Fibroblast of the aortic adventitia (primary cell): Measurements from ENCODE around the gene PCSK5. TPM values are rescaled to one million over a fixed set of nuclear protein-coding genes. Genes with fewer than 3 reads are reported as not detected.
"Not testable (repeated sequence)": the region's sequence is repeated elsewhere in the genome, so short reads cannot be mapped to it uniquely, and the experiment has no call there.

Experiments used
- DNase-seq: peaks from one replicate; pipeline ENCODE4 v3.0.0-alpha.2; 2010; ENCODE audit warnings: low read depth
- H3K4me3 ChIP-seq: 2 replicates; pipeline ENCODE4 v1.5.1; 2011; ENCODE audit warnings: low read depth, mild to moderate bottlenecking, control low read depth, low read length, moderate library complexity
- total RNA-seq: library from RNA; depleted of rRNA; stranded (reverse); fragments of >200 nt; gene quantifications from 2 replicates; pipeline ENCODE4 v1.2.3, GENCODE V29; 2012; ENCODE audit warnings: low replicate concordance
- TF ChIP-seq, protein P1 (sequence below): IDR thresholded peaks from 2 replicates; pipeline ENCODE4 v1.5.1; 2011; ENCODE audit warnings: mild to moderate bottlenecking, low read length, control low read depth, inconsistent platforms; ENCODE audit not compliant: insufficient read depth

PCSK5 gene
- total RNA-seq, 1 donor: 3.6 TPM

DNA sequence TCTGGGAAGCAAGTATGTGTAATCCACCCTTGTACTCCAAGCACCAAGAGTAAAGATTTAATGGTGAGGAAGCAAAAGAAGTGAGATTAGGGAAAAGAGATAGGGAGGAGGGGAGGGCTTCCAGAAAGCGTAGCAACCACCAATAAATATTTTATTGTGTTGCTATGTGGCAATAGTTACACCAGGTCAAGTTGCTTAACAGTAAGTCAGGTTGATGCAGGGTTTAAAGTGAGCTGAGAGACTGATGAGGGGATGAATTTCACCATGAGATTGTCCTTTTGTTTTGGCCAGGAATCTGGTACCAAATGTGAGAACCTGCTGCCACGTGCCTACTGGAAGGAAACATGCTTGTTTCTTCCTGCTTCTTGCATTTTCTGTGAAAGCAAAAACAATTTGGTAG, 62.7 kb downstream of the PCSK5 start:
- TF ChIP-seq, protein P1, sequence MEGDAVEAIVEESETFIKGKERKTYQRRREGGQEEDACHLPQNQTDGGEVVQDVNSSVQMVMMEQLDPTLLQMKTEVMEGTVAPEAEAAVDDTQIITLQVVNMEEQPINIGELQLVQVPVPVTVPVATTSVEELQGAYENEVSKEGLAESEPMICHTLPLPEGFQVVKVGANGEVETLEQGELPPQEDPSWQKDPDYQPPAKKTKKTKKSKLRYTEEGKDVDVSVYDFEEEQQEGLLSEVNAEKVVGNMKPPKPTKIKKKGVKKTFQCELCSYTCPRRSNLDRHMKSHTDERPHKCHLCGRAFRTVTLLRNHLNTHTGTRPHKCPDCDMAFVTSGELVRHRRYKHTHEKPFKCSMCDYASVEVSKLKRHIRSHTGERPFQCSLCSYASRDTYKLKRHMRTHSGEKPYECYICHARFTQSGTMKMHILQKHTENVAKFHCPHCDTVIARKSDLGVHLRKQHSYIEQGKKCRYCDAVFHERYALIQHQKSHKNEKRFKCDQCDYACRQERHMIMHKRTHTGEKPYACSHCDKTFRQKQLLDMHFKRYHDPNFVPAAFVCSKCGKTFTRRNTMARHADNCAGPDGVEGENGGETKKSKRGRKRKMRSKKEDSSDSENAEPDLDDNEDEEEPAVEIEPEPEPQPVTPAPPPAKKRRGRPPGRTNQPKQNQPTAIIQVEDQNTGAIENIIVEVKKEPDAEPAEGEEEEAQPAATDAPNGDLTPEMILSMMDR: no peak
- DNase-seq: peak; percentile 27
- H3K4me3 ChIP-seq: no peak overlapping the region

DNA sequence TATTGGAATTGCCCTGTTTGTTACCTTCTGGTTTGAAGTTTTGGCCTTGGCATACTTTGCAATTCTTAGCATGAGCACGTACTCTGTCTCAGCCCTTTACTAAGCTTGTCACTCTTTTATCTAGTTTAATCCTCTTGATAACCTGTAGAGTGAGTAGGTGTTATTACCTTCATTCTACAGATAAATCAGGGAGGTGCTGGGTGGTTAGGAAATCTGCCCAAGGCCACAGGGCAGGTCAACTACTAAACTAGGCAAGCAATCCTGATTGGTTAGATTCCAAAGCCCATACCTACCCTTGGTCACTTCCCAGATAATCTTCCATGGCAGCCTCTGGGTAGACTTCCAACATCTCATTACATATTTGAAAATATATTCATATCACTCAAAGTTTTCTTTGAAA, 65.7 kb downstream of the PCSK5 start:
- TF ChIP-seq, protein P1: no peak
- no peak for DNase-seq
- no peak overlapping the region for H3K4me3 ChIP-seq

DNA sequence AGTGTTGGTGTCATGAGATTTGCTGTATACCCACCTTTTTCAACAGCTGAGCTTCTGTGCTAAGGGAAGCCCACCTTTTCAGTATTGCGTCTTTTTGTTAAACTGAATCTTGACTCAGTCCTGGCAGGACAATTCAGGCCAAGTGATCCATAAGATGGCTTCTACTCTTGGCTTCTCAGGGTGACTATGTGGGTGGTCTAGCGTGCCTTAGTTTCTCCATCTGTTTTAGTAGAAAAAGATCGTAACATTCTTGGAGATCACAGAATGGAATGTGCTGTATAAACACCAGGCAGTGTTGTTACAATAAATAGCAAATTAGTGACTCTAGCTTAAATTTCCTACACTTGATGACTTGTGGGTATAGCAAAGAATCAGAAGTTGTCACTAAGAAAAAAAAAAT, 66.6 kb downstream of the PCSK5 start:
- H3K4me3 ChIP-seq: no peak overlapping the region
- DNase-seq: no peak
- TF ChIP-seq, protein P1: no peak

DNA sequence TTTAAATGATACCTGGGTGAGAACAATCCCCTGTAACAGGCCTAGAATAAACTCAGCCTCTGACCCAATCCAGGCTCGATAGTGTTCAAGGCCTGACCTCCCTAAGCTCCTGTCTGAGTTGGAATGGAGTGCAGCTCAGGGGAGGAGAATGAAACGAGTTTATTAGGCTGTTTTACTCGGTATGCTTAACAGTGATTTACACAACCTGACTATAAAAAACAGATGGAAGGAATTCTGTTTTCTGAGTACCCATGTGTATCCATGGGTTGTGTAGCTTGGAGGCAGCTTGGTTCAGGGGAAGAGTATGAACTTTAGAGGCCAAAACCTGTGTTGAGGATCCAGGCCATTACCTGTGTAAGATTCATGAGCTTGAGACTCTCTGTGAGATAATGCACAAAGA, 67.8 kb downstream of the PCSK5 start:
- DNase-seq: no peak
- H3K4me3 ChIP-seq: no peak overlapping the region
- TF ChIP-seq, protein P1: no peak

DNA sequence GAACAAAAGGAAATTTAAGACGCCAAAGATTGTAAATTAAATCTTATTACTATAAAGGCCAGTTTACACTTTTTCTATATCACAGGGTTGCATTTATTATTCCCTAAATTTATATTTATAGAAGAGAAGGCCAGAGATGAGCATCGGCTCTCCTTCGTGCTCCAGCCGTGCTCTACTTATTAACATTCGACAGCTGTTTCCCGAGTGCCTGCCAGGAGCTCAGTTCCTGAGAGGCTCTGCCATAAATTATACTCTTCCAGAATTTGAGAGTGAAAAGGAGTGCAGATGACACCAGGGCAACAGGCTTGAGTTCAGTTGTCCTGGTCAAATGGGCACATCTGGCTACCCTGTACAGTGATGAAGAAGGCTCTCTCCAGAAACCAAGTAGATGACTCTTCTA, 70.1 kb downstream of the PCSK5 start:
- no peak for DNase-seq
- TF ChIP-seq, protein P1: no peak
- H3K4me3 ChIP-seq: no peak overlapping the region

DNA sequence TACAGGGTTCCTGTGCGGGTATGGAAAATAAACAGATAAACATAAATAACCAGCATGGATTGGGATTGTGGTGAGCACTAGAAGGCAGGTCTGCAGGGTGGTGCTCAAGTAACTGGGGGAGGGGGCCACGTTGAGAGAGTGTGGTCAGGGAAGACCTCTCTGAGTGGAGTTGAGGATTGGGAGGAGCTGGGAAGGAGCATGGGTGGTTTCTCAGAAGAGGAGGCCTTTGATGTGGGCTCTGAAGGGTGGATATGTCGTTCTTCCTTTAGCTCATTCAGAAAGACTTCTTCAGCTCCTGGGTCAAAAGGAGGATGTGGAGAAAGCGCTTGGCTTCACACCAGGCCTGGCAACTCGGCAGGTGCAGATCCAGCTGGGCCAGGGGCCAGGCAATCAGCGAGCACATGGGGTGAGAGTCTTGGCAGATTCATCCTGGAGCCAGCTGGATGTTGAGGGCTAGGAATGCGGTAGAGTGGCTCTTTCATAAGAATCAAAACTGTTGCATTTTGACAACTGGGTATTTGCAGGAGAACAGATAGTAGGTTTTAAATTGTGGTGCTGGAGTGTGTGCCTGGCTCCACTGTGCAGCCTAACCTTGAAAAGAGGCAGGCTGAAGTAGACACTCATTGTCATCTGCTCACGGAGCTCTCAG, 71.7 kb downstream of the PCSK5 start:
- TF ChIP-seq, protein P1: no peak
- DNase-seq: no peak
- H3K4me3 ChIP-seq: no peak overlapping the region

DNA sequence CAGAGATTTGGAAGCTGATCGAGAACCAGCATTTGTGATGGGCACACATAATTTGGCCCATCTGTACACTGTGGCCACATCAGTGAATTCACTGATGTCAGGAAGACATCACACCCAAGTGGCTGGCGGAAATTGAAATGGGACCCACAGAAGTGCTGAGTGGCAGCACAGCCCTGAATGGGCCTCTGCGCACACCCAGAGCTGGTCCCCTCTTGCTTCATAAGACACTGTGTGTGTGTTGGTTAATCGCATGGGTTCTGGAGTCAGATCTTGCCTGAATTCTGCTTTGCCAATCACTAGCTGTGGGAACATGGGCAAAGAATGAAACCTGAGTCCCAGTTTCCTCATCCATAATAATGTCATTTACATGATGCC, 72.2 kb downstream of the PCSK5 start:
- DNase-seq: no peak
- no peak overlapping the region for H3K4me3 ChIP-seq
- TF ChIP-seq, protein P1: no peak

DNA sequence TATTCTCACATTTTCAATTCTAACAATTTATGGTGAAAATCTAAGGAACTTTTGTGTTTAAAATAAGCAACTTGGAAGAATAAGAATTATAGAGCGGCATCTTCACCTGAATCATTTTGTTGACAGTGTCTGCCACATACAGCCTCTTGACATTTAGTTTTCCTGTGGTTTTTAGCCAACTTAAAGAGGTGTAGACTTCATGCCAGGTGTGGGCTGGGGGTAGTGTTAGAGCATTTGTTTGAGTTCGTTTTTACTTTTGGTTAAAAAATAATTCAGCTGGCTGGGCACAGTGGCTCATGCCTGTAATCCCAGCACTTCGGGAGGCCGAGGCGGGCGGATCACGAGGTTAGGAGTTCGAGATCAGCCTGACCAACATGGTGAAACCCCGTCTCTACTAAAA, 72.8 kb downstream of the PCSK5 start:
- DNase-seq, H3K4me3 ChIP-seq: not testable (repeated sequence)
